Transverse colon (tissue), 4 donors: ENCODE data around the gene SDK1. TPM values are rescaled to one million over a fixed set of nuclear protein-coding genes. Genes with fewer than 3 reads are reported as not detected.

ENCODE experiments used
- DNase-seq: peaks from one replicate; pipeline ENCODE4 v3.0.0-alpha.2; 2019
- H3K27ac ChIP-seq, 4 donors: fragments of 200-600 bp; sonication (generic); 2 replicates each; pipeline ENCODE4 v1.5.1; 2016 to 2018; ENCODE audit warnings: inconsistent platforms in 4 of 4
- H3K27me3 ChIP-seq: fragments of 200-600 bp; sonication (generic); 2 replicates; pipeline ENCODE4 v1.5.1; 2017; ENCODE audit warnings: inconsistent platforms
- H3K36me3 ChIP-seq, 4 donors: fragments of 200-600 bp; sonication (generic); 2 replicates each; pipeline ENCODE4 v1.5.1; 2017 to 2019; ENCODE audit warnings: inconsistent platforms in 4 of 4
- H3K4me1 ChIP-seq, 4 donors: fragments of 200-600 bp; sonication (generic); 2 replicates each; pipeline ENCODE4 v1.5.1; 2017 to 2020; ENCODE audit warnings: inconsistent platforms in 4 of 4
- H3K4me3 ChIP-seq, 4 donors: fragments of 200-600 bp; sonication (generic); 1 replicate in 1 of 4; 2 replicates in 3 of 4; pipeline versions ENCODE4 v1.5.1 to v1.6.1; 2017 to 2019; ENCODE audit warnings: inconsistent platforms in 4 of 4
- H3K9me3 ChIP-seq, 2 donors: fragments of 200-600 bp; sonication (generic); 2 replicates each; pipeline ENCODE4 v1.5.1; 2017 to 2019; ENCODE audit warnings: inconsistent platforms in 2 of 2
- CTCF ChIP-seq, 5 experiments: fragments of 200-600 bp in 3 of 5; fragments of 450-650 bp in 2 of 5; sonication (generic) in 3 of 5; IDR thresholded peaks; 1 replicate in 2 of 5; 2 replicates in 3 of 5; pipeline ENCODE4 v1.5.1; 2016 to 2017; ENCODE audit warnings: antibody characterized with exemption in 5 of 5, inconsistent platforms in 3 of 5, mild to moderate bottlenecking in 2 of 5, moderate library complexity in 1 of 5
- EP300 ChIP-seq: sonication (generic); formaldehyde crosslinking; IDR thresholded peaks from one replicate; pipeline ENCODE4 v1.6.1; 2017; ENCODE audit warnings: antibody characterized with exemption, low read depth
- POLR2A ChIP-seq: fragments of 450-650 bp; IDR thresholded peaks from one replicate; pipeline ENCODE4 v1.6.1; 2016; ENCODE audit warnings: antibody characterized with exemption, mild to moderate bottlenecking, moderate library complexity
- POLR2AphosphoS5 ChIP-seq, 3 donors: sonication (generic); formaldehyde crosslinking; IDR thresholded peaks; one replicate each; pipeline ENCODE4 v1.6.1; 2016; ENCODE audit warnings: antibody characterized with exemption in 3 of 3
- WGBS, 2 donors: methylation state at CpG; one replicate each; pipeline ENCODE4 v1.1.5; 2018; ENCODE audit warnings: low coverage in 1 of 2; 5-methylcytosine and 5-hydroxymethylcytosine counted together
- in situ Hi-C, 4 donors: fragments of 200-750 bp; cut with MboI; loops; one replicate each; pipeline versions ENCODE4 v1.15.0 to v1.15.1; 2017; ENCODE audit warnings: low sequenced_read_pairs in 3 of 4, low pct_ligation_motif_present in 1 of 4, low pct_unique_long_range_greater_than_20kb in 1 of 4
- intact Hi-C: fragments of 100-400 bp; cut with DNase I; formaldehyde crosslinking; loops from one replicate; pipeline ENCODE4 v1.15.1; 2023; ENCODE audit warnings: low total_unique reads
- total RNA-seq, 4 donors: library from RNA; depleted of rRNA; stranded (reverse); fragments of >200 nt; gene quantifications; one replicate each; pipeline ENCODE4 v1.1.0, GENCODE V29; 2016

Gene SDK1
- total RNA-seq, 4 donors from 2014 or later: 4.0 to 8.6 (median 5.4) TPM

- Histone ChIP-seq H3K4me3 (no peak overlapping the region), H3K4me1 (no peaks in the 10 kb centered on the region), H3K36me3 (no peaks in the 10 kb centered on the region), H3K27me3 (no peaks in the 10 kb centered on the region), H3K27ac (no peak overlapping the region), H3K9me3 (no peaks in the 10 kb centered on the region)
- WGBS, 2 donors: 91% methylated on average over 11 of the region's 18 CpGs; no CpG with 5 or more reads in 1 of the 2 donors
- in situ Hi-C loops (no loop called here), intact Hi-C loops (no loop called here)
- TF ChIP-seq POLR2AphosphoS5 (IDR thresholded peaks at IDR 0.05) (no peak), POLR2A (no peak)
- DNase-seq: no peak
Observed at GRCh38 chr7:4205828-4206227, 904.8 kb downstream of the SDK1 start.

- DNase-seq: no peak
- Histone ChIP-seq H3K27me3 (no peaks in the 10 kb centered on the region), H3K4me3 (no peak overlapping the region), H3K36me3 (no peaks in the 10 kb centered on the region), H3K27ac (no peak overlapping the region), H3K4me1 (no peaks in the 10 kb centered on the region), H3K9me3 (no peaks in the 10 kb centered on the region)
- intact Hi-C loops: no loop called here
- TF ChIP-seq POLR2A (no peak), POLR2AphosphoS5 (IDR thresholded peaks at IDR 0.05) (no peak), CTCF (IDR thresholded peaks at IDR 0.05) (no peak), EP300 (no peak)
- 88 to 96% methylated on average over 4 to 14 of the region's 14 CpGs for WGBS, 2 donors
- in situ Hi-C loops: no loop called here
Observed at GRCh38 chr7:4207011-4207410, 906.0 kb downstream of the SDK1 start.

- no peak for DNase-seq
- 96% methylated on average over 15 of the region's 15 CpGs; no CpG with 5 or more reads in 1 of the 2 donors for WGBS, 2 donors
- no peaks in the 10 kb centered on the region for H3K9me3 ChIP-seq
- in situ Hi-C loops: no loop called here
- no peak overlapping the region for H3K27ac ChIP-seq
- H3K4me3 ChIP-seq: no peak overlapping the region
- H3K36me3 ChIP-seq: no peaks in the 10 kb centered on the region
- intact Hi-C loops: no loop called here
- no peak for TF ChIP-seq CTCF (IDR thresholded peaks at IDR 0.05)
- H3K4me1 ChIP-seq: no peaks in the 10 kb centered on the region
- no peaks in the 10 kb centered on the region for H3K27me3 ChIP-seq
Observed at GRCh38 chr7:4208086-4208485, 907.0 kb downstream of the SDK1 start.

- intact Hi-C loops (no loop called here), in situ Hi-C loops (no loop called here)
- no peaks in the 10 kb centered on the region for H3K36me3 ChIP-seq
- no peak overlapping the region for H3K27ac ChIP-seq
- no peaks in the 10 kb centered on the region for H3K4me1 ChIP-seq
- H3K9me3 ChIP-seq: no peaks in the 10 kb centered on the region
- TF ChIP-seq CTCF (IDR thresholded peaks at IDR 0.05): no peak
- no peak for TF ChIP-seq POLR2A
- no peak for TF ChIP-seq EP300
- TF ChIP-seq POLR2AphosphoS5 (IDR thresholded peaks at IDR 0.05): no peak
- 94% methylated on average over 13 of the region's 13 CpGs; no CpG with 5 or more reads in 1 of the 2 donors for WGBS, 2 donors
- no peaks in the 10 kb centered on the region for H3K27me3 ChIP-seq
- no peak overlapping the region for H3K4me3 ChIP-seq
- DNase-seq: no peak
Observed at GRCh38 chr7:4208586-4208985, 907.5 kb downstream of the SDK1 start.

GRCh38 chr7:4209126-4209525, 908.1 kb downstream of the SDK1 start:
- in situ Hi-C loops: no loop called here
- no peak for DNase-seq
- Histone ChIP-seq H3K27ac (no peak overlapping the region), H3K9me3 (no peaks in the 10 kb centered on the region), H3K4me1 (no peaks in the 10 kb centered on the region), H3K27me3 (no peaks in the 10 kb centered on the region), H3K4me3 (no peak overlapping the region), H3K36me3 (no peaks in the 10 kb centered on the region)
- WGBS, 2 donors: 76 to 80% methylated on average over 1 to 10 of the region's 10 CpGs
- intact Hi-C loops: no loop called here
- TF ChIP-seq CTCF (IDR thresholded peaks at IDR 0.05) (no peak), POLR2A (no peak), POLR2AphosphoS5 (IDR thresholded peaks at IDR 0.05) (no peak), EP300 (no peak)
